Esophagus (tissue), 2 donors: ENCODE data around the gene TMEM92. TPM values are rescaled to one million over a fixed set of nuclear protein-coding genes. Genes with fewer than 3 reads are reported as not detected.
"Not testable (repeated sequence)": the region's sequence is repeated elsewhere in the genome, so short reads cannot be mapped to it uniquely, and the experiment has no call there.

Source experiments
- H3K27ac ChIP-seq, 2 donors: one replicate each; pipeline ENCODE4 v1.5.1; 2013; ENCODE audit warnings: low read depth in 2 of 2, mild to moderate bottlenecking in 2 of 2, inconsistent platforms in 1 of 2, low read length in 1 of 2, moderate library complexity in 1 of 2
- H3K27me3 ChIP-seq, 2 donors: one replicate each; pipeline ENCODE4 v1.6.1; 2013; ENCODE audit warnings: low read length in 2 of 2, control low read depth in 1 of 2, mild to moderate bottlenecking in 1 of 2; ENCODE audit not compliant: insufficient read depth in 2 of 2, control insufficient read depth in 1 of 2
- H3K36me3 ChIP-seq, 2 donors: one replicate each; pipeline ENCODE4 v1.6.1; 2013; ENCODE audit warnings: low read length in 1 of 2; ENCODE audit not compliant: control insufficient read depth in 2 of 2, insufficient read depth in 2 of 2
- H3K4me1 ChIP-seq, 2 donors: one replicate each; pipeline ENCODE4 v1.6.1; 2013; ENCODE audit warnings: low read length in 1 of 2; ENCODE audit not compliant: control insufficient read depth in 2 of 2, insufficient read depth in 2 of 2
- H3K4me3 ChIP-seq, 2 donors: one replicate each; pipeline ENCODE4 v1.5.1; 2013; ENCODE audit warnings: low read length in 2 of 2, mild to moderate bottlenecking in 2 of 2, low read depth in 1 of 2, moderate library complexity in 1 of 2
- H3K9me3 ChIP-seq, 2 donors: one replicate each; pipeline ENCODE4 v1.6.1; 2013; ENCODE audit warnings: mild to moderate bottlenecking in 2 of 2, low read depth in 1 of 2, low read length in 1 of 2, moderate library complexity in 1 of 2; ENCODE audit not compliant: control insufficient read depth in 2 of 2, insufficient read depth in 1 of 2
- WGBS, 2 donors: extraction: QIAGEN DNeasy Blood & Tissue Kit; methylation state at CpG; one replicate each; pipeline ENCODE4 v1.1.7; 2013; 5-methylcytosine and 5-hydroxymethylcytosine counted together
- polyA plus RNA-seq, 2 donors: library from polyadenylated mRNA; stranded (reverse); fragments of 200-250 nt; gene quantifications; one replicate each; pipeline ENCODE4 v1.2.3, GENCODE V29; 2013
- donor health status: healthy with polysubstance abuse.
- donor health status: Bipolar disorder and iron deficiency.

Gene TMEM92
- polyA plus RNA-seq, 2 donors = 0.08 to 0.27 TPM

DNA sequence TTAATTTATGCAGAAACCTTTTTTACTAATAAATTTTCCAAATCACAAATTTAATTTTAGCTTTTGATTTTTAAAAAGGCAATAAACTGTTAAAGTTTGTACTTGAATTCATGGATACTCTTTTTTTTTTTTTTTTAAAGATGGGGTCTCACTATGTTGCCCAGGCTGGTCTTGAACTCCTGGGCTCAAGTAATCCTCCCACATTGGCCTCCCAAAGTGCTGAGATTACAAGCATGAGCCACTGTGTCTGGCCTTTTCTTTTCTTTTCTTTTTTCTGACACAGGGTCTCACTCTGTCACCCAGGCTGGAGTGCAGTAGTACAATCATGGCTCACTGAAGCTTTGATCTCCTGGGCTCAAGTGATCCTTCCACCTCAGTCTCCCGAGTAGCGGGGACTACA lies 42.4 kb downstream of the TMEM92 start:
- not testable (repeated sequence) for H3K36me3 ChIP-seq, H3K4me3 ChIP-seq, H3K27me3 ChIP-seq, H3K9me3 ChIP-seq, H3K27ac ChIP-seq
- H3K4me1 ChIP-seq = peaks cover 2 to 15% of the 10 kb centered on the region in 2 donors
- WGBS, 2 donors = 57 to 81% methylated on average over 2 of the region's 2 CpGs

DNA sequence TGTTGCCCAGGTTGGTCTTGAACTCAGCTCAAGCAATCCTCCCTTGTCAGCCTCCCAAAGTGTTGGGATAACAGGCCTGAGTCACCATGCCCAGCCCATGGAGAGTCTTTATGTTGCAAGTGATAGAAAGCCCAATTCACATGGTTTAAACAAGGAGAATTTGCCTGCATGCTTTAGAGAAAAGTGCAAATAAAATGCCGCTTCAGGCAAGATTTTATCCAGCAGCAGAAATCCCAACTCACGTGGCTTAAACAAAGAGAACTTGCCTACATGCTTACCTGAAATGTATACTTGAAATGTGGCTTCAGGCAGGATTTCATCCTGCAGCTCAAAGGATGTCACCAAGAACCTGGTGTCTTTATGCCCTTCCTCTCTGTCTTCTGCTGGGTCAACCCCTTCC lies 42.9 kb downstream of the TMEM92 start:
- peak overlapping the region; percentile 26 to 39 for H3K27ac ChIP-seq
- H3K4me3 ChIP-seq = no peak overlapping the region
- H3K4me1 ChIP-seq = peaks cover 2 to 15% of the 10 kb centered on the region in 2 donors
- no peaks in the 10 kb centered on the region for H3K36me3 ChIP-seq
- 50 to 82% methylated on average over 2 of the region's 2 CpGs for WGBS, 2 donors
- H3K27me3 ChIP-seq = no peaks in the 10 kb centered on the region
- H3K9me3 ChIP-seq = no peaks in the 10 kb centered on the region

DNA sequence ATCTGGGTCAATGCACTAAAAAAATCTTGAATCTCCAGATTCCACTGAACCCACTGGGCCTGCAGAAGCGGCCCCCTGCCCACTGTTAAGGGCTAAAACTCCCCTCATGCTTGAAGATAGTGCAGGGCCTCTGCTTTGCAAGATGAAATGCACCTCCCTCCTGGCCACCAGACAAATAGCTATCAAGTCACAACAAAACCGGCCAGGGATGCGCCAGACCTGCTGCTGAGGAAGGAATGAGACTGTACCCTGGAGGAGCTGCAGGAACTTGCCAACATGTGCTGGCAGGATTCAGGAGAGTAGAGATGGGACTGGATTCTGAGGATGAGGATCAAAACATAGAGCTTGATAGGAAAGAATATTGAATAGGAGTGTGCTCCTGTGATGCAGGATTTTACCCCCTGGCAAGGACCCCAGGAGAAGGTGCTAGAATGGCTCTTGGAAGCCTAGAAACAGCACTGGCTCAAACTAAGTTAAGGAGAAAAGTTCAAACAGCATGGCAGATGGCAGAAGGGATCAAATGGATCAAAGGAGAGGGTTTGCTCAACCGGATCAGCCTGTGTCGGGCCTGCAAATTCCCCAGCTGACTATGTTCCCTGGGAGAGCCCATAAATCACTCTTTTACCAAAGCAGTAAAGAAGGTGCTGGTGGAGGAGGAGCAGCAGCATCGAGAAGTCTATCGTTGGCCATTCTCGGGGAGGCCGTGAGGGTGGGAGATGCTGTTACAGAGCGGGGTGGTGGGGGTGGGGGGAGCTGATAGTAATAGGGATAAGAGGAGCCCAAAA lies 44.4 kb downstream of the TMEM92 start:
- H3K4me3 ChIP-seq = no peak overlapping the region
- peaks cover 0 to 9% of the 10 kb centered on the region in 2 donors for H3K4me1 ChIP-seq
- no peaks in the 10 kb centered on the region for H3K9me3 ChIP-seq
- H3K36me3 ChIP-seq = no peaks in the 10 kb centered on the region
- H3K27ac ChIP-seq = peak overlapping the region; percentile 72 to 80
- H3K27me3 ChIP-seq = no peaks in the 10 kb centered on the region
- 44 to 45% methylated on average over 10 of the region's 10 CpGs for WGBS, 2 donors

DNA sequence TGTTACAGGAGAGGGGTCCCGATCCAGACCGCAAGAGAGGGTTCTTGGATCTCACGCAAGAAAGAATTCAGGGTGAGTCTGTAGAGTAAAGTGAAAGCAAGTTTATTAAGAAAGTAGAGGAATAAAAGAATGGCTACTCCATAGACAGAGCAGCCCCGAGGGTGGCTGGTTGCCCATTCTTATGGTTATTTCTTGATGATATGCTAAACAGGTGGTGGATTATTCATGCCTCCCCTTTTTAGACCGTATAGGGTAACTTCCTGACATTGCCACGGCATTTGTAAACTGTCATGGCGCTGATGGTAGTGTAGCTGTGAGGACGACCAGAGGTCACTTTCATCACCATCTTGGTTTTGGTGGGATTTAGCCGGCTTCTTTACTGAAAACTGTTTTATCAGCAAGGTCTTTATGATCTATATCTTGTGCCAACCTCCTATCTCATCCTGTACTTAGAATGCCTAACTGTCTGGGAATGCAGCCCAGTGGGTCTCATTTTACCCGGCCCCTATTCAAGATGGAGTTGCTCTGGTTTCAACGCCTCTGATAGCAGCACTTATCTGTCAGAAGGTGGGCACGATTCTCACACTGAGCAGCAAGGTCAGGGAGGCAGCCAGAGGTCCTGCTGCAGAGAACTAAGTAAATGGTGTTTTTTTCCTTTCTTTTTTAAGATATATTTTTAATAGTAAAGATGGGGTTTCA lies 45.2 kb downstream of the TMEM92 start:
- H3K9me3 ChIP-seq = no peaks in the 10 kb centered on the region
- H3K4me3 ChIP-seq = no peak overlapping the region
- H3K27me3 ChIP-seq = no peaks in the 10 kb centered on the region
- peaks cover 0 to 7% of the 10 kb centered on the region in 2 donors for H3K4me1 ChIP-seq
- H3K27ac ChIP-seq = peak overlapping the region; percentile 72 to 80
- WGBS, 2 donors = 66 to 74% methylated on average over 12 of the region's 12 CpGs
- H3K36me3 ChIP-seq = no peaks in the 10 kb centered on the region

DNA sequence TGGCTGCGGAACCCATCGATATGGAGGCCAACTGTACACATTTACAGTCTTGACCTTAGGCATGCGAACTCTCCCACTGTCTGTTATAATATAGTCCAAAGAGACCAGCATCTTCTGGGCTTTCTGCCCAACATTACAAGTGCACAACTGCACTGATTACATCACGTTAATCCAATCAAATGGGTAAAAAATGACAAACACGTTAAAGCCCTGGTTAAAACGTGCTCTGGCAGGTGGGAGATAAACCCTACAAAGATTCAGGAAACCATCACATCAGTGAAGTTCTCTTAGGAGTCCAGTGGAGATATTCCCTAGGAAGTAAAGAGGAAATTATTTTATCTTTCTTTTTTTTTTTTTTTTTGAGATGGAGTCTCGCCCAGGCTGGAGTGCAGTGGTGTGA lies 48.0 kb downstream of the TMEM92 start:
- peaks cover 0 to 8% of the 10 kb centered on the region in 2 donors for H3K4me1 ChIP-seq
- no peak overlapping the region for H3K4me3 ChIP-seq
- 60 to 64% methylated on average over 7 of the region's 7 CpGs for WGBS, 2 donors
- no peaks in the 10 kb centered on the region for H3K36me3 ChIP-seq
- H3K27ac ChIP-seq = no peak overlapping the region
- no peaks in the 10 kb centered on the region for H3K27me3 ChIP-seq
- H3K9me3 ChIP-seq = no peaks in the 10 kb centered on the region

DNA sequence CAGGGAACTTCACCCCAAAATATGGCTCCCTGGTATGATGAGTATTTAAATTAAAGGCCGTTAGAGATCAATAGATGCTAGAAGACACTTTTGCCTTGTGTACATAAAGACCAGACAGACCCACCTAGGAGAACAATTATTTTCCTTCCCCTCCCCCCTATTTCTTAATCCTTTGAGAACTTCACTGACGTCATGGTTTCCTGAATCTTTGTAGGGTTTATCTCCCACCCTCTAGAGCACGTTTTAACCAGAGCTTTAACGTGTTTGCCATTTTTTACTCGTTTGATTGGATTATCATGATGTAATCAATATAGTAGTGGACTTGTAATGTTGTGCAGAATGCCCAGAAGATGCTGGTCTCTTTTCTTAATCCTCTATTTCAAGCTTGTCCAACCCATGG lies 48.8 kb downstream of the TMEM92 start:
- no peak overlapping the region for H3K27ac ChIP-seq
- H3K27me3 ChIP-seq = no peaks in the 10 kb centered on the region
- H3K9me3 ChIP-seq = no peaks in the 10 kb centered on the region
- WGBS, 2 donors = 75 to 79% methylated on average over 5 of the region's 5 CpGs
- H3K4me3 ChIP-seq = no peak overlapping the region
- peaks cover 0 to 3% of the 10 kb centered on the region in 2 donors for H3K4me1 ChIP-seq
- H3K36me3 ChIP-seq = no peaks in the 10 kb centered on the region

DNA sequence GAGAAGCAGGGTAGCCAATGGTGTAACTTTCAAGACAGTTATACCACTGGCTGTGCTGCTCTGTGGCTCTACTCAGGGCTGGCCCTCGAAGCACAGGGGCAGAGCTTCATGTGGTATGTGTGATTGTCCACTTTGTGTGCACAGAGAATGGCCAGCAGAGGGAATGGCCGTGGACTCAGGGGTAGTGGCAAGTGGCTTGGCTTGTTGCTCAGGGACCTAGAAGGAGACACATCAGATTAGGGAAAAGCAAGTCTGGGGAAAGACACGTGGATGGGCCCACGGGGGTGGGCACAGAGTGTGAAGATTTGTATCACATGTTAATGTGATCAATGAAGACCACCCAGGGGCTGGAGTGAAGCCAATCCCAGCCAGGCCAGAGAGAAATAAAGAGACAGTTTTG lies 51.6 kb downstream of the TMEM92 start:
- Histone ChIP-seq H3K9me3 (no peaks in the 10 kb centered on the region), H3K4me3 (no peak overlapping the region), H3K36me3 (no peaks in the 10 kb centered on the region), H3K27ac (no peak overlapping the region), H3K4me1 (peaks cover 0 to 3% of the 10 kb centered on the region in 2 donors), H3K27me3 (no peaks in the 10 kb centered on the region)
- WGBS, 2 donors = 47 to 55% methylated on average over 4 of the region's 4 CpGs

DNA sequence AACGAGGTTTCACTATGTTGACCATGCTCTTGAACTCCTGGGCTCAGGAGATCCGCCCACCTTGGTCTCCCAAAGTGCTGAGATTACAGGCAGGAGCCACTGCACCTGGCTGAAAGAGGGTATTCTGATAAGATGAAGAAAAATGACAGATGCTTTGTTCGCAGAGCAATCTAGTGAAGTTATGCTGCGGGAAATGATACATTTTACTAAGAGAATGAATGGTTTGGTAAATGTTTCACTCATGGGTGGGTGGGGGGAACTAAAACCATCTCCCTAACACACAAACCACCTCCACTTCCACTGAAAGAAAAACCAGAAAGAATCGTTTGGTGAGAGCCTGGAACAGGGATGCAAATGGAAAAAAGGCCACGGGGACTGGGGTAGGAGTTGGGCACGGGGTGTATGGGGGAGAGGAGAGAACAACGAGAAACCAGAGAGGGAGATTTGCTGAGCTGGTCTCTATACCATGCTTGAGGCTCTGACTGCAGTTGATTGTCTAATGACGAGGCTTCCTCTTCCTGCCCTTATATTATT lies 52.6 kb downstream of the TMEM92 start:
- Histone ChIP-seq H3K4me3 (no peak overlapping the region), H3K9me3 (no peaks in the 10 kb centered on the region), H3K4me1 (peaks cover 0 to 3% of the 10 kb centered on the region in 2 donors), H3K27me3 (no peaks in the 10 kb centered on the region), H3K27ac (no peak overlapping the region), H3K36me3 (no peaks in the 10 kb centered on the region)
- whole genome bisulfite sequencing, 2 donors = 70 to 78% methylated on average over 9 of the region's 9 CpGs

DNA sequence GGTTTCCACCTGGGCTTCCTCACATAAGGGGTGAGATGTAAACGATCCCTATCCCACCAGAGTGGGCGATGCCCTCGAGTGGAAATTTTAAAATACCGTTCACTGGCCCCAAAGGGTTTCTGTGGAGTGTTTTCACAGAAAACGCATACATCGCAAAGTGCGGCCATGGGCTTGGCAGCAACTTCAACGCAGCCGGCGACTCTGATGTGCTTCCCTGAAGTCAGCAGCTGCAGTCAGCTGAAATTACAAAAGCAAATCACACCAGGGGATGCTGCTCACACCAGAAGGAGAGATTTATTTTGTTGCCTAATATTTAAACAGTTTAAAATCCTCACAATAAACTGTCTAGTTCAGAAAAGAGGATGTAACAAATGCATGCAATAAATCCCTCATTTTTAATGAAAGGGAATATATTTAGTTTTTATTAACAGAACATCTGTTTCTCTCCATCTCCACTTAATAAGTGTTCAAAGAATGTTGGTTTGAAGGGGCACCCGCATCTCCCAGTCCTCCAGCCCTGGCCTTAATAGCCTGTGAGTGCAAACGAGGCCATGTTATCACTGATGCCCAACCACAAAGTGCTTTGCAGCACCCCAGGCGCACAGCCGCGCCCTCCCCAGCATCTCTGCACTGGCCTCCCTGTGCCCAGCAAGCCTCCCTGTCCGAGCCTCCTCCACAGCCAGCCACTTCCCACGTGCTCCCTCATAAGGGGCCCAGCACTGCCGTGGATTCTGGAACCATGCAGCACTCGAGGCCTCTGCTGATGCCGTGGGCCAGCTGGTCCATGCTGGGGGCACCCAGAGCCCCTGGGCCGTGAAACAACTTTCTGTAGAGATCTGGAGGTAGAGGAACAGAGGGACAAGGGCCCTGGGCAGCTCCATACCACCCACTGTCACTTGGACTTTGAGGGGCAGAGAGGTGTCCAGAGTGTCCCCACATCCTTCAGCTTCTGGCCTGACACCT lies 54.4 kb downstream of the TMEM92 start:
- WGBS, 2 donors = 70 to 72% methylated on average over 21 of the region's 21 CpGs

More for the DNA sequence above, 54.4 kb downstream of the TMEM92 start:
- Histone ChIP-seq H3K27ac (no peak overlapping the region), H3K4me1 (peaks cover 0 to 3% of the 10 kb centered on the region in 2 donors), H3K4me3 (no peak overlapping the region), H3K9me3 (no peaks in the 10 kb centered on the region), H3K36me3 (no peaks in the 10 kb centered on the region), H3K27me3 (no peaks in the 10 kb centered on the region)
